Colonic mucosa (tissue), 4 donors: ENCODE measurements around the gene MRPS18A. TPM values are rescaled to one million over a fixed set of nuclear protein-coding genes. Genes with fewer than 3 reads are reported as not detected.

ENCODE experiments used
- DNase-seq: peaks from one replicate; pipeline ENCODE4 v3.0.0-alpha.2; 2020
- H3K27ac ChIP-seq: fragments of 200-600 bp; one replicate; pipeline ENCODE4 v1.8.0; 2021
- H3K27me3 ChIP-seq: fragments of 200-600 bp; one replicate; pipeline ENCODE4 v1.8.0; 2021
- H3K36me3 ChIP-seq: fragments of 200-600 bp; one replicate; pipeline ENCODE4 v1.8.0; 2021
- H3K4me1 ChIP-seq: fragments of 200-600 bp; one replicate; pipeline ENCODE4 v1.8.0; 2021; ENCODE audit warnings: mild to moderate bottlenecking
- H3K4me3 ChIP-seq: fragments of 200-600 bp; one replicate; pipeline ENCODE4 v1.8.0; 2021
- H3K9ac ChIP-seq, 2 donors: one replicate each; pipeline ENCODE4 v1.7.0; 2013; ENCODE audit warnings: control low read depth in 2 of 2, low read depth in 2 of 2, low read length in 2 of 2
- H3K9me3 ChIP-seq: fragments of 200-600 bp; one replicate; pipeline ENCODE4 v1.8.0; 2021
- CTCF ChIP-seq: fragments of 200-600 bp; IDR thresholded peaks from one replicate; pipeline ENCODE4 v1.8.0; 2022; ENCODE audit warnings: antibody characterized with exemption, mild to moderate bottlenecking
- intact Hi-C: fragments of 100-400 bp; cut with DNase I; formaldehyde crosslinking; loops from one replicate; pipeline ENCODE4 v1.14.1; 2022
- total RNA-seq, 2 donors: library from RNA; stranded (reverse); fragmentation: NEBNext Ultra II Directional in 1 of 2; extraction: Animal tissue kit (Norgen Biotek cat#: 25700) in 1 of 2; gene quantifications; one replicate each; pipeline ENCODE4 v1.2.1, GENCODE V29; 2021
- donor health status: healthy.
- donor health status: DM: no; HTN: no; CAD: no.
- donor health status: DM: no; HTN: no; CAD: no.

MRPS18A gene
- total RNA-seq, 2 donors from 2014 or later, result 83.6 to 120 TPM

DNA sequence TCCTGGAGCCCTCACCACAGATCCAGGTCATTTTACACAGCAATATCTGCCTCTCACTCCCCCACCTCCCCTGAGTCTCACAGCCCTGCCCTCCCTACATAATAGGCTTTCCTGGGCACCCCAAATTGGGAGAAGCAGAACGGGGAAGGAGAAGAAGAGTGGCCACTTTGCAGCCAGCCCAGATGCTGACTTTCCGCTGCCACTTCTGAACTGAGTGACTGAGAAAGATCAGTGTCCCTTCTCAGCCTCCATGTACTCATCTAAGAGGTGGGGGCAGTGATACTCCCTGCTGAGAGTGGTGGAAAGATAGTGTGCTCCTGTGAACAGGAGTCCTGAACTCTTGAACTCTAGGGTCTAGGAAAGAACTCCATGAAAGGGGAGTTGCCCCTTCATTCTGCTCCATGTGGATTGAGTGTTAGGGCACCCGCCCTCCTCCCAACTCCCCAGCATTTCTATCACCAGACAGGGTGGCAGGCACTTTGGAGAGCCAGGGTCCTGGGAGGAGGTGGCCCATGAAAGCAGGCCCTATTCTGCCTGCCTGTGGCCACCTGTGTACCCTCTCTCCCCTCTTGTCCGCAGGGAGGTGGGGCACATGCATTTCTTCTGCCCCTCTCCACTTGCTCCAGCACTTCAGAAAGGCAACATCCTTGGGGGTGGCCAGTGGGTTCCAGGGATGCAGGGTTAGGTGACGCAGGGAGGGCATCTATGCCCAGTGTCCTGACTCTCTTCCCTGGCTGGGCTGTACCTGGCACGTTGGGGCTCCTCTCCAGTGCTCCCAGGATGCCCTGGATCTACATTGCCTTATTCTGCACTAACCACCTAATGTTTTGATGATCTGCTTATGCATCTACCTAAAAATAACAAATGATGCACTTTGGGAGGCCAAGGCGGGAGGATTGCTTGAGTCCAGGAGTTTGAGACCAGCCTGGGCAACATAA lies 38.3 kb upstream of the MRPS18A start:
- Histone ChIP-seq H3K27ac (no peak overlapping the region), H3K9ac (peak overlapping the region in 1 of 2 donors; percentile 65), H3K9me3 (no peaks in the 10 kb centered on the region), H3K4me1 (peaks cover 9% of the 10 kb centered on the region), H3K27me3 (no peaks in the 10 kb centered on the region), H3K4me3 (no peak overlapping the region), H3K36me3 (no peaks in the 10 kb centered on the region)
- no peak for DNase-seq
- no peak for TF ChIP-seq CTCF
- intact Hi-C loops, result no loop called here

DNA sequence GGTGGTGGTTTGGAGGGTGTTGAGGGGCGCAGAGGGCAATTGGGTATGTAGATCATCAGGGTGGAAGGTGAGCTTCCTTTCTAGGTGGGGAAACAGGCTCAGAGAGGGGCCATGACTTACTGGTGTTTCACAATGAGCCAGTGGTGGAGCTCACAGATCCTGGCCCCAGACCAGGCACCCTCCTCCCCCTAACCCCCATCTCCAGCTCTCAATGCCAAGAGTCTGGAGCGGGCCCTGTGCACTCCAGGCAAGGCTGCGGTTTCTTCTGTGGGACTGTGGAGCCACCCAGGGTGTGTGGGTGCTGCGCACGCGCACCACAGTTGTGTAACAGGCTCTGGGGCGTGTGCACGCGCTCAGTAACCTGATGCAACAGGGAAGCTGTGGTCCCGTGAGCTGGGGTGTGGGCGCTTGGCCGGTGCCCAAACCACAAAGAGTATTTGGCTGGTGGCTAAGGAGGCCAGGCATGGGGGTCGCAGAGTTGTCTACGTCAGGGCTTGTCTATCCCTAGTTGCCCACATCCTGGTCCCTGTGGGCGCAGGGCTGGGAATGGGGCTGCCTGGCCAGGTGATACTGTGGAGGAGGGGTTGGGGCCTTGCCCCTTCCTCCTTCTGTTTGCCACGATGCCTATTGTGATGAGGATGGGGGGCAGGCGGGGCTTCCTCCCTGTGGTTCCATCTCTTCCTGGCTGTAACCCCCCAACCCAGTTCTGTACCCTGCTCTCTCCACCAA lies 37.5 kb upstream of the MRPS18A start:
- TF ChIP-seq CTCF, result no peak
- peak; percentile 92 for DNase-seq
- intact Hi-C loops, result loop anchor here (5.0 kb wide), 1 partner anchor 58 kb away; no protein-coding TSS in a partner anchor
- no peaks in the 10 kb centered on the region for H3K9me3 ChIP-seq
- no peak overlapping the region for H3K4me3 ChIP-seq
- H3K9ac ChIP-seq, result peak overlapping the region; percentile 36 to 65
- H3K27ac ChIP-seq, result no peak overlapping the region
- peaks cover 9% of the 10 kb centered on the region for H3K4me1 ChIP-seq
- H3K36me3 ChIP-seq, result no peaks in the 10 kb centered on the region
- no peaks in the 10 kb centered on the region for H3K27me3 ChIP-seq

DNA sequence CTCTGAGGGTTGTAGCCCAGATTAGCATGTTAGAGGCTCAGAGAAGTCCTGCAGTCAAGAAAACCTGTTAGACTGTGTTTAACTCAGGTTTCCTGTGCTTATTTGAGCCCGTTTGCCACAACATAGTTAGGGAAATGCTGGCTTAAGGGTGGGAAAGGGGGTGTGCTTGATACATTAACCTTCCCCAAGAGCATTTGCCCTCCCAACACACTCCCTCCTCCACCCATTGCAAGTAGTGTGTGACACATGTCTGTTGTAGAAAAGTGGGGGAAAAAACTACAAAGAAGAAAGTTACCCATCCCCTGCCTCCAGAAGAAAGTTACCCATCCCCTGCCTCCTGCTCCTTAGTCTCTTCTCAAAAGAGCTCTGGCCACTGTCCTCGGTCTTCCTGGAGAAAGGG lies 36.8 kb upstream of the MRPS18A start:
- intact Hi-C loops, result loop anchor here (5.0 kb wide), 1 partner anchor 57 kb away; no protein-coding TSS in a partner anchor

DNA sequence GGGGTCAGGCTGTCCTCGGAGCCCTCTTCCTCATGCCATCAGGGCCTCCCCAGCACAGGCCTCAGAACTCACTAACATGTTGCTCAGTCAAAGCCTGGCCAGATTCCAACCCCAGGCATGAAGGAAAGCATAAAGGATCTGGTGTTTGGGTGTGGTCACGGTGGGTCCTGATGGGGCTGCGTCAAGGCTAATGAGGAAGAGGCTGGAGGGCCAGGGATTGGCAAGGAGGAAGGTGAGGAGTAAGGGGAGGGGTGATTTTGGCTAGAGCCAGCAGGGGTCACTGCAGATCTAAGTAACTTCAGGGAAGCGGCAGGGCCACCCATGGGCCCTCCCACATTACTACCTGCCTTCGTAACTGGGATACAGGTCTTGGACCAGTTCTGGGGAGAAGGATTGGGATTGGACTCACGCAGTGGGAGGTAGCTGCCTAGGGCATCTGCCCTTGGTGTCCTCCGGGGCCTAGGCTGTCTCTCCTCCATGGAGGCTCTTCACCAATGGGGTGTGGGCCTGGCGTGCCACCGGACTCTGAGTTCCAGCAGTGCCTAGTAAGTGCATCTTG lies 36.2 kb upstream of the MRPS18A start:
- intact Hi-C loops, result loop anchor here (5.0 kb wide), 1 partner anchor 57 kb away; no protein-coding TSS in a partner anchor
- H3K4me3 ChIP-seq, result no peak overlapping the region
- H3K27ac ChIP-seq, result no peak overlapping the region
- no peaks in the 10 kb centered on the region for H3K36me3 ChIP-seq
- peak; percentile 92 for DNase-seq
- peak; percentile 68 for TF ChIP-seq CTCF
- peak overlapping the region in 1 of 2 donors; percentile 65 for H3K9ac ChIP-seq
- no peaks in the 10 kb centered on the region for H3K9me3 ChIP-seq
- peaks cover 9% of the 10 kb centered on the region for H3K4me1 ChIP-seq
- no peaks in the 10 kb centered on the region for H3K27me3 ChIP-seq

More for the DNA sequence above, 36.8 kb upstream of the MRPS18A start:
- no peak overlapping the region for H3K4me3 ChIP-seq
- peak overlapping the region in 1 of 2 donors; percentile 65 for H3K9ac ChIP-seq
- TF ChIP-seq CTCF, result no peak
- H3K27me3 ChIP-seq, result no peaks in the 10 kb centered on the region
- H3K4me1 ChIP-seq, result peaks cover 9% of the 10 kb centered on the region
- H3K27ac ChIP-seq, result no peak overlapping the region
- no peak for DNase-seq
- H3K36me3 ChIP-seq, result no peaks in the 10 kb centered on the region
- H3K9me3 ChIP-seq, result no peaks in the 10 kb centered on the region

DNA sequence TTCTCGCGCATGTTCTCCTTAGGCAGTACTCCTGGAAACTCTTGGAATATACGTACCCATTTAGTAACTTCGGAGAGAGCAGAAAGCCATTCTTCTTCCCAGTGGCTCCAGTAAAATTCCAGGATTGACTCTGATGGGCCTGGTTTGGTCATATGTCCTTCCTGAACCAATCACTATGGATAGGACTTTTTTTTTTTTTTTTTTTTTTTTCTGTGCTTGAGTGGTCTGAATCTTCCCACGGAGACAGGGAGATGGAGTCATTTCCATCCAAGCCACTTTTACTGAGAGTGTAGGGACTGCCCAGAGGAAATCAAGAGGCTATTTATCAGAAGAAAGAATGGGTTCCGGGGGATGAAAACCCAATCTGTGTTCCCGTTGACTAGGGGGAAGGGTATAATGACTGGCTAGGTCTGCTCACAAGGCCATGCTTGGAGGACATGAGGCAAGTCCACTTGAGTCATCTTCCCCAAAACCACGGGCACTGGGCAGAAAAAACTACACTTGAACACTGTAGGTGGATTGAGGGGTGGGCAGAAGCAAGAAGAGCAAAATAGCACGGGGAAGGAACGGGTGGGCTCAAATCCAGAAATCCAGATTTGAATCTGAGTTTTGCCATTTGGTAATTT lies 35.4 kb upstream of the MRPS18A start:
- no peak for TF ChIP-seq CTCF
- no peak for DNase-seq
- Histone ChIP-seq H3K36me3 (no peaks in the 10 kb centered on the region), H3K9me3 (no peaks in the 10 kb centered on the region), H3K27ac (no peak overlapping the region), H3K4me3 (no peak overlapping the region), H3K4me1 (peaks cover 9% of the 10 kb centered on the region), H3K27me3 (no peaks in the 10 kb centered on the region), H3K9ac (no peak overlapping the region)
- intact Hi-C loops, result loop anchor here (5.0 kb wide), 1 partner anchor 56 kb away; no protein-coding TSS in a partner anchor
